Suppressor macrophage treated with lipopolysaccharide for 1 hour (primary cell): ENCODE results near the gene TMEM191C.
"Not testable (repeated sequence)": the region's sequence is repeated elsewhere in the genome, so short reads cannot be mapped to it uniquely, and the experiment has no call there.

Experiments used
- DNase-seq, 3 donors: peaks; one replicate each; pipeline ENCODE4 v3.0.0-alpha.2; 2020 to 2022

TMEM191C gene

GRCh38 chr22:21484039-21484438 lies 16.9 kb downstream of the TMEM191C start:
- not testable (repeated sequence) for DNase-seq

- not testable (repeated sequence) for DNase-seq
These were observed 20.5 kb downstream of the TMEM191C start for GRCh38 chr22:21487723-21488122.

DNA sequence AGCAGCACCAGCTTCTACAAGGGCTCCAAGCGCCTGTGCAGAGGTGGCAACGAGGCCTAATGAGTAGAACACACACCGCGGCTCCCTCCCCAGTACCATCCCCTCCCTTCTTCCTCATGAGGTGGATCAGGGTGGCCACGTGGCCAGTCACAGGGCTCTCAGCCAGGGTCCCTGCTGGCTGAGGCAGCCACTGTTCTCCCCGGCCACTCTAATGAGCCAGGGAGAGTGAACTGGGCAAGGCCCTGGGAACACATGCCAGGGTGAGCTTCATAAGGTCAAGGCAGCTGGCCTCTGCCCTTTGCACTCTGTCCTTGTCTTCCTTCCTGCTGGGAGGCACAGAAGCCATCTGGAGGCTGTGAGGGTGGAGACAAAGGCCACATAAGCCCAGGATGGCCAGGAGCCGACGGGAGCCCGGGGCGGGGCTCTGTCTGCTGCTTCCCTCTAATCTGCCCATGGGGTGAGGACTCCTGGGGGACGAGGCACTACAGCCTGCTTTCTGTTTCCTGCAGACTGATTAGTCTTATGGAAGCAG lies 22.0 kb downstream of the TMEM191C start:
- DNase-seq, result peak in 1 of 3 donors; percentile 10

- not testable (repeated sequence) for DNase-seq
These were observed 23.4 kb downstream of the TMEM191C start for GRCh38 chr22:21490556-21490955.

DNA sequence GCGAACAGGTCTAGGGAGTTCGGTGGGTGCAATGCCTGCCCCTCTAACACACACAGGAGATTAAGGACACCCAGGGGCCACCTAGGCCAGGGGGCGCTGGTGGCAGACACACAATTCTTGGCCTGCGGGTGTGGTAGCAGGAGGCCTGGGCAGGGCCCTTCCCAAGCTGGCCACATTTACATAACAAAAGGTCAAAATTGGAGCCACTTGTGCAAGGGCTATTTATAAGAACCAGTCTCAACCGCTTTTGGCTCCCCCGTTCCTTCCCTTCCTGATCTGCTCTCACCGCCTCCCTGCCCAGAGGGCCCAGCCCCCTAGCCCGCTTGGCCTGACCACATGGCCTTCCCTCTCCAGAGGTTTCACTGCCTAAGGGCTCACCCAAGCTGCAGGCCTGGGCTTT lies 25.1 kb downstream of the TMEM191C start:
- DNase-seq, result not testable (repeated sequence)

DNA sequence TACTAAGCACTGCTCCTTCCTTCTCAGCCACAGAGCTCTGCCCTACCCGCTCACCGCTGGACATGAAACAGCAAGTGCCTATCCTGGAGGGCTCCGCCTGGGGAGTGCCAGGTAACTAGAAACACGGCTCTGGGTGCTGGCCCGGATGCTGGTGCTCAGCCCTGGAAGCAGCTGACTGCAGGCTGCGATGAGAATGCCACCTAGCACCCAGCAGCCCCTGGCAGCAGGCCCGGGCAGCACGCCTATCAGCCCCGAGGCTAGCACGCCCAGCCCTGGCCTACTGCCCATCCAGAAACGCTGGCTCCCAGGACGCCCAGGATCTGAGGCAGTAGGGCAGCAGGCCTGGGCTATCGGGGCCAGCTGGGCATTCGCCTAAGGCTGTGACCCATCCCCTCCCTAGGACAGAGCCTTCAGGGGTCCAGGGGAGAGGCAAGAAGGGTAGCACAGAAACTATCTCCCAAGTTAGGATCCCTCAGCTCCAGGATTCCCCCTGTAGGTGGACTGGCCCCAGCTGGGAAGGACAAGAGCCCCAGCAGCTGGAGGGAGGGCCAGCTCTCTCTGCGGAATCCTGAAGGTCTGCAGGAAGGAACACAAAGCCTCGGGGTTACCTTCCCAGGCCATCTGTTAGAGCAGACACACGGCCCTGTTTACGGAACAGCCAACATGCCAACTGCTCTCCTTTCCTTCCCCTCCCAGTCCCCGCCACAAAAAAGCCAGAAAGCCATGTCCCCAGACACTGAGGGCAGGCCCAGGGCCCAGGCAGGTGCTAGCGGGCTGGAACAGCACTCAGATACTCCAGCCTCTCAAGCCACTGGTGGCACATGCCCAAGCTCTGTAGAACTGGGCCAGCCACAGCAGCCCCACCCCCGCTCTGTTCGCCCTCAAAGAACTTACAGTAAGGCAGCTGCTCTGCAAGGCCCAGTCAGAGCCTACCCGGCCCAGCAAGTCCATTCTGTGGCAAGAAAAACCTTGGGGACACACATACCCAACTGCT lies 26.9 kb downstream of the TMEM191C start:
- not testable (repeated sequence) for DNase-seq

DNA sequence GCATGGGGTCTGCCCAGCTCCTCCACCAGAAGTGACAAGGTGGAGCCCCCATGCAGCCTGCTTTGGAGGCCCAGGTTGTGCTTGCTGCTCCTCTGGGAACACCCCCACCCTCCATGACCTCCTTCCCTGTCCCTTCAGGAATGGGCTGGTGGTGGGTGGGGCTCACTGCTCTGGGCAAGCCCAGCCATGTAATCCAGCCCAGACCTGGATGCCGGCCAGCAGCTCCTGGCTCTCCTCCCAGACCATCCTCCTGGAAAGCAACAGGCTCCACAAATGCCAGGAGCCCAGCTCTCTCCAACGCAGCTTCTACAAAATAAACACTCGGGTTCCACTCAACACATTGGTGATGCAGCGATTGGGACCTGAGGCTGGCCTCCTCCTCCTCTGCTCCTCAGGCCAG lies 30.8 kb downstream of the TMEM191C start:
- not testable (repeated sequence) for DNase-seq

- not testable (repeated sequence) for DNase-seq
These were observed 31.3 kb downstream of the TMEM191C start for GRCh38 chr22:21498489-21498888.

GRCh38 chr22:21499623-21500506 lies 32.7 kb downstream of the TMEM191C start:
- DNase-seq, result not testable (repeated sequence)

GRCh38 chr22:21510397-21510796 lies 43.2 kb downstream of the TMEM191C start:
- not testable (repeated sequence) for DNase-seq

DNA sequence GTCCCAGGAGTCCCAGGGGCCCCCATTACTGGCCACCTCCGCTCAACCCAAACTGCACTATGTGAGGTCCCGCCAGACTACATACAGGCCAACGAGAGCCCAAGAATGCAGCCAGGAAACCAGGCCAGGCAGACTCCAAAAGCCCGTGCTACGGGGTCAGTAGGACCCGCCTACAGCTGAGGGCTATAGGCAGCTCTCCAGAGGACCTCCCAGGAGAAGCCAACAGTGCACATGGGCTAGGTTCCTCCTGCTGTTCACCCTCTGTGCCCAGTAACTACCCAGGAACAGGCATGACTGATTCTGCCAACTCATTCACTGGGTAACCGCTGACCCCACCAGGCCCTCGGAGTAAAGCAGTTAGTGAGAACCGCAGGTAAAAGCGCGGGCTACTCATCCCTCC lies 44.8 kb downstream of the TMEM191C start:
- not testable (repeated sequence) for DNase-seq

DNA sequence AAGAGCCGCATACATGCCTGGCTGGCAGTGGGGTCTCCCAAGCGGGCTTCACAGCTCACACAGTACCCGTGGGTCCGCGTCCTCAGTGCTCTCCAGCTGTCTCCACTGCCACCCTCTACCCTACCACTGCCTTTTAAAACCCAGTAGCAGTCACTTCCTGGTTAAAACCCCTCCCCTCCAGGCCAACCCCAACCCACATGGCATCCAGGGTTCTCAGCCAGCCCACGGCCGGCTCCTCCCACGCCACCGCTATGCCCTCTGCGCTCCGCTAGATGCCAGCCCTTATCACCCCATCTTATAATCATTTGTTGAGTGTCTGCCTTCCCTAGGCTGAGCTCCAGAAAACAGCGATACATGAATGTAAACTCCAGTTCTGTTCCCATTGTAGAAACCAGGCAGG lies 46.9 kb downstream of the TMEM191C start:
- not testable (repeated sequence) for DNase-seq

- not testable (repeated sequence) for DNase-seq
These were observed 48.0 kb downstream of the TMEM191C start for GRCh38 chr22:21515234-21515633.

- DNase-seq, result not testable (repeated sequence)
These were observed 49.3 kb downstream of the TMEM191C start for GRCh38 chr22:21516522-21516921.

DNA sequence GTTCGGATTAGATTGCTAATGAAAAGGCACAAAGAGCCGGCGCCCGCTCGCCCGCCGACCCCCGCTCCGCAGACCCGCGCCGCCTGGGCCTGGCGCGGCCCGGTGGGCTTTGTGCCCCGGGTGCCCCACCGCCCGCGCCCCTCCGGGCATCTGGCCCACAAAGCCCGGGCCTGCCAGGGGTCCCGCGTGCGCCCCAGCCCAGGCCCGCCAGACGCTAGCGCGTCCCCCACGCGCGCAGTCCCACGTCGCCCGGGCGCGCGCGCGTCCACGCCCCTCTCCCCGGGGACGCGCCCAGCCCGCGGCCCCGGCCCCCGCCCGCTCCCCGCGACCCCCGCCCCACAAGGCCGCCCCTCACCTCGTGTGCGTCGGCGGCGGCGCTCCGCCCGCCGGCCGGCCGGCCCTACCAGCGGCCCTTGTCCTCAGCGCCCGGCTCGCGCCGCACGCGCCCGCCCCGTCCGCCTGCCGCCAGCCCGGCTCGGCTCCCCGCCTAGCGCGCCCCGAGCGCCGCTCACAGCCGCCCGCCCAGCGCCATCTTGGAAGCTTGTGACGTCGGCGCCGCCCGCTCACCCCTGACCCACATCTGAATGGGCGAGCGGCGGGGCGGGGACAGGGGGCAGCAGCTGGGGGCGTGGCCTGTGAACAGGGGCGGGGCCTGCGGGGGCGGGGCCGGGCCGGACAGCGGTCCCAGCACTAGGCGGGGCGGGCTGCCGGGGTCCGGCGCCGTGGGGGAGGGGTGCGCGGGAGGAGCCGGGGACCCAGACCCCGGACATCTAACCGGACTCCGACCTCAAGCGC lies 50.0 kb downstream of the TMEM191C start:
- DNase-seq, result not testable (repeated sequence)
